Epithelial cell of esophagus (primary cell): ENCODE results near the gene WBP2.
A peak's percentile ranks its signal among the peaks of the same experiment; 100 is the strongest.

Experiments used
- DNase-seq: peaks from one replicate; pipeline ENCODE4 v3.0.0; 2010; ENCODE audit warnings: low read depth
- H3K4me3 ChIP-seq: 2 replicates; pipeline ENCODE4 v1.5.1; 2011; ENCODE audit warnings: mild to moderate bottlenecking, low read length, control low read depth
- TF ChIP-seq, protein P1 (sequence below): IDR thresholded peaks from 2 replicates; pipeline ENCODE4 v1.5.1; 2011; ENCODE audit warnings: low read depth, mild to moderate bottlenecking, low read length, control low read depth, inconsistent platforms; ENCODE audit not compliant: insufficient read depth; ENCODE audit errors: missing control alignments

The WBP2 gene

DNA sequence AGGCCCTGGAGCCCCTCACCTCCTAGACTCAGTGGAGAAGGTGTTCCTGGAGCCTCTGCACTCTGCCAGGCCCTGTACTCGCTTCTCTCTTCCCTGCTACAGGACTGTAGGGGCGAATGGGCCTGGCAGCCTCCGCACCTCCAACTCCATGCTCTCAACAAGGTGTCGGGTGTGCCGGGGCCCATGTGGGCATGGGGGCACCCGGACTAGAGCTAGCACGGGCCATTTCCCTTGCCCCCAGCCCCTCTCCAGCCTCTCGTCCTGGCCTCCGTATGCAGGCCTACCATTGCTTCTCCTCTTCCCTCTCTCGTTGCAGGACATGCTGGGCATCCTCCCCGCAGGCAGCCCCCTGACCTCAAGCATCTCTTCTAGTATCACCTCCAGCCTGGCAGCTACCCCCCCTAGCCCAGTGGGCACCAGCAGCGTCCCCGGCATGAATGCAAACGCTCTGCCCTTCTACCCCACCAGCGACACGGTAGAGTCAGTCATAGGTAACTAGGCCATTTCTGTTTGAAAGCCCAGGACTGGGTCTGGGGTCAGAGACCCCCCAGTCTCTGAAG lies 36.7 kb downstream of the WBP2 start:
- TF ChIP-seq, protein P1, sequence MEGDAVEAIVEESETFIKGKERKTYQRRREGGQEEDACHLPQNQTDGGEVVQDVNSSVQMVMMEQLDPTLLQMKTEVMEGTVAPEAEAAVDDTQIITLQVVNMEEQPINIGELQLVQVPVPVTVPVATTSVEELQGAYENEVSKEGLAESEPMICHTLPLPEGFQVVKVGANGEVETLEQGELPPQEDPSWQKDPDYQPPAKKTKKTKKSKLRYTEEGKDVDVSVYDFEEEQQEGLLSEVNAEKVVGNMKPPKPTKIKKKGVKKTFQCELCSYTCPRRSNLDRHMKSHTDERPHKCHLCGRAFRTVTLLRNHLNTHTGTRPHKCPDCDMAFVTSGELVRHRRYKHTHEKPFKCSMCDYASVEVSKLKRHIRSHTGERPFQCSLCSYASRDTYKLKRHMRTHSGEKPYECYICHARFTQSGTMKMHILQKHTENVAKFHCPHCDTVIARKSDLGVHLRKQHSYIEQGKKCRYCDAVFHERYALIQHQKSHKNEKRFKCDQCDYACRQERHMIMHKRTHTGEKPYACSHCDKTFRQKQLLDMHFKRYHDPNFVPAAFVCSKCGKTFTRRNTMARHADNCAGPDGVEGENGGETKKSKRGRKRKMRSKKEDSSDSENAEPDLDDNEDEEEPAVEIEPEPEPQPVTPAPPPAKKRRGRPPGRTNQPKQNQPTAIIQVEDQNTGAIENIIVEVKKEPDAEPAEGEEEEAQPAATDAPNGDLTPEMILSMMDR = no peak
- H3K4me3 ChIP-seq = no peak overlapping the region
- no peak for DNase-seq

DNA sequence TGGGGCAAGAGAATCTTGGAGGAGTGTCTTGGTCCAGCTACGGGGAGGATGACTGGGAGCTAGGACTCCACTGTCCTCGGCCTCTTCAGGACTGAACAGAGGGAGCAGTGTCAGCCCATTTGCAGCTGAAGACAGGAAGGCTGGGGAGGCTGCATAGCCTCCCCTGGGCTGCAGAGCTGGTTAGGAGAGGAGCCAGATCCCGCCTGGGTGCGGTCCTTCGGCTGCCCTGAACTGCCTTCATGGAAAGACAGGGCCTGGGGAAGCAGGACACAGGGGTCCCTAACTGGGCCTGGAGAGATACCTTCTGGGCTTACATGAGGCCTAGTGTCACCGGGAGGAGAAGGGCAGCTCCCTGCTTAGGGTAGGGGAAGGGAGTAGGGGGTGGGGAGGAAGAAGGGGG lies 37.6 kb downstream of the WBP2 start:
- TF ChIP-seq, protein P1 = no peak
- no peak overlapping the region for H3K4me3 ChIP-seq
- no peak for DNase-seq

DNA sequence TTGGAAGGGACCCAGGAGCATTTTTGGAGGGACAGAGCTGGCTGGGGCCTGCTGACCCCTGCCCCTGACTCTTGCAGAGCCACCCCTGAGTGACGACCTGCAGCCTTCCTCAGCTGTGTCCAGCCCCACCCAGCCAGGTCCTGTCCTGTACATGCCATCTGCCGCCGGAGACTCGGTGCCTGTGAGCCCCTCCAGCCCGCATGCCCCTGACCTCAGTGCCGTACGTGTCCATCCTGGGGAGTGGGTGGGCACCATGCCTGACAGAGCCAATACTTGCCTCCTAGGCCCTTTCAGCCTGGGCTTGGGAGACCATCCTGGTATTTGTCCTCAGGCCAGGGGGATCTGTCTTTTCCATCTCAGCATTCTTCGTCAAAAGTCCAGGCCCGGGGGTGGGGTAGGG lies 38.4 kb downstream of the WBP2 start:
- H3K4me3 ChIP-seq = no peak overlapping the region
- TF ChIP-seq, protein P1 = no peak
- no peak for DNase-seq

DNA sequence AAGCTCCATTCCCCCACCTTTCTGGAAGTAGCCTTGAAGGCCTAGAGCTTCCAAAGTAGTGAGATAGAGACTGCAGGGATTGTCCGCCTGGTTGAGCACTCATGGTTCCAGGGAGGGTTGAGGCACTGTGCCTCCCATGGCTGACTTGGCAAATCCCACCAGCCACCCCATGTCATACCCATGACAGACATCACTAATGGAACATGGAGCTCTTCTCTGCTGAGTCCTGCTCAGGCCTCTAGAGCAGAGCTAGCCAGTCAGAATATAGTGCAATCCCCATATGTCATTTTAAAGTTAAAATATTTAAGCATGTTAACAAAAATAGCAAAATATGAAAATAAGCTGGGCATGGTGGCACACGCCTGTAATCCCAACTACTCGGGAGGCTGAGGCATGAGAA lies 39.7 kb downstream of the WBP2 start:
- DNase-seq = no peak
- TF ChIP-seq, protein P1 = no peak
- H3K4me3 ChIP-seq = no peak overlapping the region

DNA sequence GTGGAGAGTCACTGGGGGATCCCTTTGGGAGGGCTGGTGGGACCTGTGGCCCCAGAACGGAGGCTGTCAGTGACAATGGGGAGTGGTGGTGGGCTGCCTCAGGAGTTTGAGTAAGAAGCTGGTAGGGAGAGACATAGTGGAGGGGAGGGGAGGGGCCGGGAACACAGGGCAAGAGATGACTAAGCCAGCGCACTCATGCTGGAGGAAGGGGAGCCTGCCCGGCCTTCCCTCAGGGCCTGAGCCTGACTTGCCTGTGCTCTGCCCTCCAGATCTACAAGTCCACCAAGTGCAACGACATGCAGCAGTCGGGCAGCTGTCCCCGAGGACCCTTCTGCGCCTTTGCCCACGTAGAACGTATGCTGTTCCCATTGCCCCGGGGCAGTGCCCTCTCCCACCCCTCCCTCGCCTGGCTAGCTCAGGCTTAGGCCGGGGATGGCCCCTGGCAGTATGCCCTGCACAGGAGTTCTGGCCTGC lies 40.2 kb downstream of the WBP2 start:
- TF ChIP-seq, protein P1 = no peak
- peak; percentile 92 for DNase-seq
- no peak overlapping the region for H3K4me3 ChIP-seq

DNA sequence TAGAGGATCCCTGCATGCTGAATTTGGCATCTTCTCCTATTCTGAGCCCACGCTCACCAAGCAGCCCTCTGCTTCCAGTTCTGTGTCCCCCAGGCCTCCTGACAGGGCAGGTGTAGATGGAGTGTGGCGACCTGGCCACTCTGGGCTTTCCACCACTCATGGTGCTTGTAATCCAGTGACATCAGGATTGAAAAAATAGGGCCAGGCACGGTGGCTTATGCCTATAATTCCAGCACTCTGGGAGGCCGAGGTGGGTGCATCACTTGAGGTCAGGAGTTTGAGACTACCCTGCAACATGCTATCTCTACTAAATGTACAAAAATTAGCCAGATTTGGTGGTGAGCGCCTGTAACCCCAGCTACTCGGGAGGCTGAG lies 41.1 kb downstream of the WBP2 start:
- TF ChIP-seq, protein P1 = no peak
- no peak overlapping the region for H3K4me3 ChIP-seq
- DNase-seq = no peak
